MG63 (cell line): ENCODE data around the gene EFCAB13. TPM values are rescaled to one million over a fixed set of nuclear protein-coding genes. Genes with fewer than 3 reads are reported as not detected.
A peak's percentile ranks its signal among the peaks of the same experiment; 100 is the strongest.

Experiments used
- DNase-seq: peaks from one replicate; pipeline ENCODE4 v3.0.0-alpha.2; 2020
- H3K27me3 ChIP-seq: fragments of 250-450 bp; sonication (Bioruptor Pico); 2 replicates; pipeline ENCODE4 v1.5.1; 2020; ENCODE audit warnings: mild to moderate bottlenecking, moderate library complexity
- H3K36me3 ChIP-seq: fragments of 250-450 bp; sonication (Bioruptor Pico); 2 replicates; pipeline ENCODE4 v1.5.1; 2020; ENCODE audit warnings: mild to moderate bottlenecking, moderate library complexity
- H3K4me3 ChIP-seq: fragments of 250-450 bp; sonication (Bioruptor Pico); 2 replicates; pipeline ENCODE4 v1.5.1; 2020; ENCODE audit warnings: mild to moderate bottlenecking, moderate library complexity
- H3K9me3 ChIP-seq: fragments of 250-450 bp; sonication (Bioruptor Pico); 2 replicates; pipeline ENCODE4 v1.5.1; 2020; ENCODE audit warnings: mild to moderate bottlenecking, moderate library complexity
- total RNA-seq: library from RNA; depleted of rRNA; stranded (reverse); fragments of >200 nt; shearing (Covaris generic); gene quantifications from 2 replicates; pipeline ENCODE4 v1.2.3, GENCODE V29; 2014; ENCODE audit warnings: low replicate concordance; rRNA removed

EFCAB13 gene
- 0.05 and 0.30 TPM in 2 replicates for total RNA-seq

GRCh38 chr17:47323382-47324223, at the start of gene EFCAB13:
Gene EFCAB13 (plus strand): TSS chr17:47323955. CDS start chr17:47328354, 4,399 bp downstream.
- DNase-seq: peak; percentile 96
- Histone ChIP-seq H3K36me3 (no peaks in the 10 kb centered on the region), H3K9me3 (peaks cover 12% of the 10 kb centered on the region), H3K4me3 (peak within 1 kb of the TSS; percentile 67), H3K27me3 (no peaks in the 10 kb centered on the region)

GRCh38 chr17:47274319-47275069, 49.3 kb upstream of the EFCAB13 start:
- DNase-seq: no peak
- Histone ChIP-seq H3K4me3 (no peak overlapping the region), H3K9me3 (peaks cover 4% of the 10 kb centered on the region; the same call in 1 of the 2 replicates), H3K36me3 (no peaks in the 10 kb centered on the region), H3K27me3 (no peaks in the 10 kb centered on the region)

- Histone ChIP-seq H3K36me3 (no peaks in the 10 kb centered on the region), H3K4me3 (no peak overlapping the region), H3K27me3 (no peaks in the 10 kb centered on the region), H3K9me3 (peaks cover 2% of the 10 kb centered on the region; the same call in 1 of the 2 replicates)
- DNase-seq: peak; percentile 82
Observed at GRCh38 chr17:47275245-47275984, 48.3 kb upstream of the EFCAB13 start.

GRCh38 chr17:47276444-47276843, 47.3 kb upstream of the EFCAB13 start:
- Histone ChIP-seq H3K9me3 (peaks cover 2% of the 10 kb centered on the region; the same call in 1 of the 2 replicates), H3K27me3 (no peaks in the 10 kb centered on the region), H3K36me3 (no peaks in the 10 kb centered on the region), H3K4me3 (no peak overlapping the region)
- DNase-seq: no peak

- Histone ChIP-seq H3K36me3 (no peaks in the 10 kb centered on the region), H3K4me3 (no peak overlapping the region), H3K27me3 (no peaks in the 10 kb centered on the region), H3K9me3 (peaks cover 2% of the 10 kb centered on the region; the same call in 1 of the 2 replicates)
- peak; percentile 89 for DNase-seq
Observed at GRCh38 chr17:47276868-47277267, 46.9 kb upstream of the EFCAB13 start.

GRCh38 chr17:47277921-47278320, 45.8 kb upstream of the EFCAB13 start:
- no peak for DNase-seq
- no peaks in the 10 kb centered on the region for H3K9me3 ChIP-seq
- no peaks in the 10 kb centered on the region for H3K27me3 ChIP-seq
- no peaks in the 10 kb centered on the region for H3K36me3 ChIP-seq
- no peak overlapping the region for H3K4me3 ChIP-seq

- Histone ChIP-seq H3K27me3 (no peaks in the 10 kb centered on the region), H3K36me3 (no peaks in the 10 kb centered on the region), H3K4me3 (no peak overlapping the region), H3K9me3 (no peaks in the 10 kb centered on the region)
- DNase-seq: no peak
Observed at GRCh38 chr17:47278561-47278960, 45.2 kb upstream of the EFCAB13 start.

GRCh38 chr17:47279062-47279801, 44.5 kb upstream of the EFCAB13 start:
- DNase-seq: peak; percentile 92
- Histone ChIP-seq H3K36me3 (0 out of 2 replicates have a peak, but pooled peaks cover 2% of the 10 kb centered on the region), H3K4me3 (no peak overlapping the region), H3K27me3 (no peaks in the 10 kb centered on the region), H3K9me3 (no peaks in the 10 kb centered on the region)

- Histone ChIP-seq H3K9me3 (no peaks in the 10 kb centered on the region), H3K36me3 (0 out of 2 replicates have a peak, but pooled peaks cover 5% of the 10 kb centered on the region), H3K4me3 (no peak overlapping the region), H3K27me3 (no peaks in the 10 kb centered on the region)
- DNase-seq: peak; percentile 85
Observed at GRCh38 chr17:47280072-47280811, 43.5 kb upstream of the EFCAB13 start.

GRCh38 chr17:47281216-47281615, 42.5 kb upstream of the EFCAB13 start:
- Histone ChIP-seq H3K36me3 (0 out of 2 replicates have a peak, but pooled peaks cover 5% of the 10 kb centered on the region), H3K27me3 (no peaks in the 10 kb centered on the region), H3K9me3 (no peaks in the 10 kb centered on the region), H3K4me3 (no peak overlapping the region)
- DNase-seq: no peak

- no peak overlapping the region for H3K4me3 ChIP-seq
- no peaks in the 10 kb centered on the region for H3K9me3 ChIP-seq
- H3K36me3 ChIP-seq: peaks cover 8% of the 10 kb centered on the region; the same call in 1 of the 2 replicates
- no peaks in the 10 kb centered on the region for H3K27me3 ChIP-seq
- DNase-seq: no peak
Observed at GRCh38 chr17:47285003-47285402, 38.8 kb upstream of the EFCAB13 start.

- Histone ChIP-seq H3K36me3 (peaks cover 8% of the 10 kb centered on the region; the same call in 1 of the 2 replicates), H3K4me3 (no peak overlapping the region), H3K27me3 (no peaks in the 10 kb centered on the region), H3K9me3 (no peaks in the 10 kb centered on the region)
- no peak for DNase-seq
Observed at GRCh38 chr17:47286198-47286914, 37.4 kb upstream of the EFCAB13 start.

GRCh38 chr17:47287068-47287467, 36.7 kb upstream of the EFCAB13 start:
- peaks cover 8% of the 10 kb centered on the region; the same call in 1 of the 2 replicates for H3K36me3 ChIP-seq
- no peak for DNase-seq
- H3K27me3 ChIP-seq: no peaks in the 10 kb centered on the region
- H3K4me3 ChIP-seq: no peak overlapping the region
- H3K9me3 ChIP-seq: no peaks in the 10 kb centered on the region

GRCh38 chr17:47287639-47288038, 36.1 kb upstream of the EFCAB13 start:
- DNase-seq: no peak
- Histone ChIP-seq H3K27me3 (no peaks in the 10 kb centered on the region), H3K9me3 (no peaks in the 10 kb centered on the region), H3K36me3 (peaks cover 8% of the 10 kb centered on the region; the same call in 1 of the 2 replicates), H3K4me3 (no peak overlapping the region)
